Osteoblast (primary cell): ENCODE results near the gene NCOA1. TPM values are rescaled to one million over a fixed set of nuclear protein-coding genes. Genes with fewer than 3 reads are reported as not detected.
A peak's percentile ranks its signal among the peaks of the same experiment; 100 is the strongest.

Experiments
- DNase-seq: peaks from one replicate; pipeline ENCODE4 v3.0.0; 2011; ENCODE audit warnings: low spot score, mixed read lengths; ENCODE audit not compliant: insufficient read length; ENCODE audit errors: missing footprints
- H2AFZ ChIP-seq: 2 replicates; pipeline ENCODE4 v1.6.0; 2011; ENCODE audit warnings: mild to moderate bottlenecking, low read length
- H3K27ac ChIP-seq: 2 replicates; pipeline ENCODE4 v1.5.1; 2011; ENCODE audit warnings: mild to moderate bottlenecking, low read depth, low read length, moderate library complexity
- H3K27me3 ChIP-seq: 2 replicates; pipeline ENCODE4 v1.6.0; 2012; ENCODE audit warnings: mild to moderate bottlenecking, control low read depth, inconsistent platforms, low read length, moderate library complexity; ENCODE audit not compliant: insufficient read depth
- H3K36me3 ChIP-seq: 2 replicates; pipeline ENCODE4 v1.5.1; 2011; ENCODE audit warnings: mild to moderate bottlenecking, low read length, control low read depth, moderate library complexity; ENCODE audit not compliant: insufficient read depth
- H3K4me1 ChIP-seq: 2 replicates; pipeline ENCODE4 v1.5.1; 2011; ENCODE audit warnings: mild to moderate bottlenecking, low read length, control low read depth, moderate library complexity; ENCODE audit not compliant: insufficient read depth
- H3K4me2 ChIP-seq: 2 replicates; pipeline ENCODE4 v1.6.0; 2011; ENCODE audit warnings: mild to moderate bottlenecking, low read length; ENCODE audit not compliant: insufficient read depth
- H3K4me3 ChIP-seq: fragments of 200-600 bp; sonication (generic); 3 replicates; pipeline ENCODE4 v1.5.1; 2012; ENCODE audit warnings: mild to moderate bottlenecking, low read length, inconsistent platforms; ENCODE audit not compliant: insufficient read depth
- H3K79me2 ChIP-seq: 2 replicates; pipeline ENCODE4 v1.6.0; 2012; ENCODE audit warnings: mild to moderate bottlenecking, low read length, control low read depth, inconsistent platforms; ENCODE audit not compliant: insufficient read depth
- H3K9me3 ChIP-seq: 2 replicates; pipeline ENCODE4 v1.5.1; 2011; ENCODE audit warnings: low read depth, low read length, control low read depth
- H4K20me1 ChIP-seq: 2 replicates; pipeline ENCODE4 v1.6.0; 2012; ENCODE audit warnings: mild to moderate bottlenecking, low read length, control low read depth; ENCODE audit not compliant: insufficient read depth
- CTCF ChIP-seq: IDR thresholded peaks from 2 replicates; pipeline ENCODE4 v1.5.1; 2011; ENCODE audit warnings: mild to moderate bottlenecking, low read depth, low read length, moderate library complexity; ENCODE audit errors: extremely low read depth
- total RNA-seq: library from RNA; depleted of rRNA; stranded (reverse); fragments of >200 nt; gene quantifications from 2 replicates; pipeline ENCODE4 v1.2.3, GENCODE V29; 2012

Gene NCOA1
- total RNA-seq, 1 donor, result 23.2 TPM

GRCh38 chr2:24712296-24712695, 221.2 kb downstream of the NCOA1 start:
- Histone ChIP-seq H3K4me2 (no peak overlapping the region), H2AFZ (no peak overlapping the region), H3K79me2 (no peaks in the 10 kb centered on the region), H3K9me3 (no peaks in the 10 kb centered on the region), H3K4me3 (no peak overlapping the region), H3K27me3 (no peaks in the 10 kb centered on the region), H3K27ac (no peak overlapping the region), H4K20me1 (no peaks in the 10 kb centered on the region), H3K4me1 (peaks cover 6% of the 10 kb centered on the region), H3K36me3 (peaks cover 3% of the 10 kb centered on the region)
- TF ChIP-seq CTCF, result no peak
- no peak for DNase-seq

GRCh38 chr2:24717263-24717951, 226.4 kb downstream of the NCOA1 start:
- Histone ChIP-seq H3K4me3 (no peak overlapping the region), H3K4me1 (peaks cover 8% of the 10 kb centered on the region), H3K4me2 (no peak overlapping the region), H3K9me3 (no peaks in the 10 kb centered on the region), H3K36me3 (no peaks in the 10 kb centered on the region), H2AFZ (no peak overlapping the region), H3K79me2 (no peaks in the 10 kb centered on the region), H3K27ac (no peak overlapping the region), H4K20me1 (no peaks in the 10 kb centered on the region), H3K27me3 (no peaks in the 10 kb centered on the region)
- DNase-seq, result no peak
- TF ChIP-seq CTCF, result no peak

DNA sequence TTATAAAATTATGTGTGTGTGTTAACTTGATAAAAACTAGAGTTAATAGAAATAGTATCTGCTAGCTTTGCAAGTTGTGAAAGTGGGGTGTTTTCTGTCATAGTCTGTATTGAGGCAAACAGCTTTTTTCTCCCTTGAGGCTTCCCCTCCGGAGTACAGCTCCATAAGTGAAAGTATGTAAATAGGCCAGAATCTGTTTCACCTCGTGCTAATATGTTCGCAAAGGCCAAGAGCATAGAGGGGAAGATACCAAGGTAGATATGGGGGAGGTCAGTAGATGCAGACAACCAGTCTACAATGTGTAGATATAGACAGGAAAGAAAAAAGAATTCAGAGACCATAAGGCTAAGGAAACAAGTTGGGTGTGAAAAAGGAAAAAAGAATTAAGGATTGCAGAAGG, 229.3 kb downstream of the NCOA1 start:
- H3K4me2 ChIP-seq, result no peak overlapping the region
- H3K4me1 ChIP-seq, result peaks cover 8% of the 10 kb centered on the region
- no peaks in the 10 kb centered on the region for H3K27me3 ChIP-seq
- DNase-seq, result no peak
- H3K4me3 ChIP-seq, result no peak overlapping the region
- no peaks in the 10 kb centered on the region for H3K79me2 ChIP-seq
- H2AFZ ChIP-seq, result no peak overlapping the region
- H3K9me3 ChIP-seq, result no peaks in the 10 kb centered on the region
- no peak overlapping the region for H3K27ac ChIP-seq
- H3K36me3 ChIP-seq, result no peaks in the 10 kb centered on the region
- no peaks in the 10 kb centered on the region for H4K20me1 ChIP-seq
- TF ChIP-seq CTCF, result no peak

- Histone ChIP-seq H3K4me3 (no peak overlapping the region), H2AFZ (no peak overlapping the region), H4K20me1 (no peaks in the 10 kb centered on the region), H3K27ac (no peak overlapping the region), H3K27me3 (no peaks in the 10 kb centered on the region), H3K79me2 (no peaks in the 10 kb centered on the region), H3K4me2 (no peak overlapping the region), H3K9me3 (no peaks in the 10 kb centered on the region), H3K36me3 (no peaks in the 10 kb centered on the region), H3K4me1 (peaks cover 8% of the 10 kb centered on the region)
- DNase-seq, result peak; percentile 79
- no peak for TF ChIP-seq CTCF
Observed at GRCh38 chr2:24721470-24721869, 230.4 kb downstream of the NCOA1 start.
